A172 (cell line): ENCODE data around the gene FCRLA. TPM values are rescaled to one million over a fixed set of nuclear protein-coding genes. Genes with fewer than 3 reads are reported as not detected.
"Not testable (repeated sequence)": the region's sequence is repeated elsewhere in the genome, so short reads cannot be mapped to it uniquely, and the experiment has no call there.

Experiments used
- DNase-seq: peaks from one replicate; pipeline ENCODE4 v3.0.0-alpha.2; 2015; ENCODE audit warnings: low spot score
- total RNA-seq: library from RNA; depleted of rRNA; stranded (reverse); fragments of >200 nt; shearing (Covaris generic); gene quantifications from 2 replicates; pipeline ENCODE4 v1.2.3, GENCODE V29; 2014

FCRLA gene
- total RNA-seq, 1 experiment from 2014 or later = 0.09 TPM

DNA sequence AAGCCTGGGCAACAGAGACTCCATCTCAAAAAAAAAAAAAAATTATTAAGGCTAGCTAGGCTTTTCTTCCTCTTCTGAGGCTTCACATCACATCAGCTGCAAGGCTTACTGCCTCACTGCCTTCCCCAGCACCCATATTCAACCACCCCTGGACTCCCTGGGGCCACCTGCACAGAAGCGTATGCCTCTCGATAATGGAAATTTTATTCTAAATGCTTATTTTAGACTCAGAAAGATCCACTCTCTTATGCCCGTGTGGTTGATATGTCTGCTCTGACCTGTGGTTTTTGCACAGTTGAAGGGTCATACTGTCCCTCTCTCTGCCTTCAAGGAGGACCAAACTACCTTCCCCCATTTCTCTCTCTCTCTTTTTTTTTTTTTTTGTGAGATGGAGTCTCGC lies 1.5 kb upstream of the FCRLA start:
- no peak for DNase-seq

DNA sequence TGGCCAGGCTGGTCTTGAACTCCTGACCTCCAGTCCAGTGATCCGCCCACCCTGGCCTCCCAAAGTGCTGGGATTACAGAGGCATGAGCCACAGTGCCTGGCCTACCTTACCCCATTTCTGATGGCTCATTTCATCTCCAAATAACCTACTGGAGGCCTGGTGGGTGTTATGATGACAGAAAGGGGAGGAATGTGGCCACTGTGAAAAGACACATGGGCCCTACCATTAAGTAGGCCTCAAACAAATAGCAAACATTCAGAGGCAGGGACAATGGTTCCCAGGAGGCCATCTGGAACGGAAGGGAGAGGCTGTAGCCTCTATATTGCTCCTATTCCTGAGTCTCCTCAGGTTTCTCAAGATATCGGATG lies 932 bp upstream of the FCRLA start:
- no peak for DNase-seq

- no peak for DNase-seq
Observed at GRCh38 chr1:161707503-161707902, 474 bp downstream of the FCRLA start.

DNA sequence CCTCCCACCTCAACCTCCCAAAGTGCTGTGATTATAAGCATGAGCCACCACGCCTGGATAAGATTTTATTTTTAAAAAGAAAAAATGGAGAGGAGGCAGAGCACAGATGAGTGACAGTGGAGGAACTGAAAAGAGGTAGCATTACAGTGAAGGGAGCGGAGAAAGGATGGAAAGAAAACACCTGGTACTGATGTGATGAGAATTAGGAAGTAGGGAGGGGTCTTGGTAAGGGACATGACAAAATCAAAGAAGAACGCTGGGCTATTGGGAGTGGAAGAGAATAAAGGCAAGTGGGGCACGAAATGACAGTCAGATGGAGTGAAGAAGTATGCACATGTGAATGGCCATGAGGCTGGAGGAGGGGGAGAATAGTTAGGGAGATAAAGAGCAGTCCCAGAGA lies 2.3 kb downstream of the FCRLA start:
- DNase-seq = no peak

DNA sequence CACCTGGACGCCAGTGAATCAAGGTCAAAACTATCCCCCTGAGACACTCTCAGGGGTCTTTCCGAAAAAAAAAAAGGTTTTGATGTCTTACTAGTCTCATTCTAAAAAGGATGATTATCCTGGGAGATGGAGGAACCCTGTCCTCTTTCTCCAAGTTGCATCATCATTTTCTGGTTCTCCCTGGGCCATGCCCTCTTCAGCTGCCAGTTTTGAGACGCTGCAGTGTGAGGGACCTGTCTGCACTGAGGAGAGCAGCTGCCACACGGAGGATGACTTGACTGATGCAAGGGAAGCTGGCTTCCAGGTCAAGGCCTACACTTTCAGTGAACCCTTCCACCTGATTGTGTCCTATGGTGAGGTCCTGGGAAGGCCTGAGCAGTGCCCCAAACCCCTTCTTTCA lies 3.5 kb downstream of the FCRLA start:
- DNase-seq = no peak

DNA sequence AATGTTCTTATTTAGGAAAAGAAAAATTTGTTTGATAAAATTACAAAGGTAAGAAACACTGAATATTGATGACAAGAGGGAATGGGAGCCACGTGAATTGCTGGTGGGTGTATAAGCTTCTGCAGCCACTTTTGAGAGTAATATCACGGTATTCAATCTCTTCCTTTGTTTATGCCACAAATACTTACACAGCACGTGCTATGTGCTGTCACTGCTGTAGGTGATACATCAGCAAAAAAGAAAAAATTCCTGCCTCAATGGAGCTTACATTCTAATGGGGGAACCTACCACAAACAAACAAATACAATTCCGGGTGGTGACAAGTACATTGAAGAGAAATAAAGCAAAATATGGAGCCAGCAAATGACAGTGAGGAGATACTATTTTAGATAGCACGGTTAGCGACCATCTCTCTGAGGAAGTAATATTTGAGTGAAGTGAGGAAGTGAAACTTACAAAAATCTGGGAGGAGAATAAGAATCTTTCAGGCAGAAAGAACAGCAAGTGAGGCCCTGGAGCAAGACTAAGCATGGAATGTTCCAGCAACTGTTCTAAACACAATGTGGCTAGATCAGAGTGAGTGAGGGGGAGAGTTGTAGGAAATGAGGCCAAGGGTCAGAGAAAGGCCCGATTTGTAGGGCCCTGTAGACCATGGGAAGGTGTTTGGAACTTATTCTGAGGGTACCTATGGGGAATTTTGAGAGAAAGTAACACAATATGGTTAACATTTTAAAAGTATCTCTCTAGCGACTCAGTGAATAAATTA lies 11.7 kb downstream of the FCRLA start:
- DNase-seq = no peak

- no peak for DNase-seq
Observed at GRCh38 chr1:161719325-161719611, 12.2 kb downstream of the FCRLA start.

- DNase-seq = no peak
Observed at GRCh38 chr1:161720422-161720821, 13.4 kb downstream of the FCRLA start.

DNA sequence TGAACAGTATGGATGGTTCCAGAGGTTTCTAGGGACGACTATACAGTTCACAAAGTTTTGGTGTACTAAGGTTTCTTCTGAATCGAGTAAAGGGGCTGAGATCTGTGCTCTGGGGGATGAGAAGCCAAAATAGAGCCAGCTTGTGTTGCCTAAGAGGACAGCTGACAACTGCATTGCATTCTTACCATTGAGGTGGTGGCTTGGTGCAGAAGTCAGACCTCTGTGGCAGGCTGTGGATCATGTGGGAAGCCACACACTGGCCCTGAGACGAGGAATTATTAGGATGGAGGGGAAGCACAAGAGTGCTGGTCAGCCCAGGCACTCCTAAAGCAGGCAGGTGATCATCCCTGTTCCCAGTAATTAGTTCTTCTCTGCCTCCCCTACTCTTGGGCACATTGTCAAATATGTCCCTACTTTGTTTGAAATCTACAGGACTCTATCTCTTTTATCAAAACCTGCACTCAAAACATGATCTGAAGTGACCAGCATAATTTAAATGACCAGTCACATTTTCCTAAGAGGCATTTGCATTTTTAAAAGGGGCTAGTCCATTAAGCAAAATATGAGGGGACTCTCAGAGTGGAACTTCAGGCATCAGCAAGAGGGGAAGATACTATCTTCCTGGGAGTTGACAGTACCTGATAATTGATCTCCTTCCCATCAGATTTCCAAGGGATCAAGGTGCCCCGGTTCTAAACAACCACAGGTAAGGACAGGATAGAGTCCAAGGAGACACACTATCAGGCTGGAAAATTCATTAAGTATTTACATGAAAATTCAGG lies 14.1 kb downstream of the FCRLA start, which contains the start of gene FCRLB:
Gene FCRLB (plus strand): TSS at position 589 of the 782 bp plus-strand sequence. CDS start 1,129 bp downstream, outside the sequence.
- DNase-seq = no peak

GRCh38 chr1:161721738-161722343 lies 14.8 kb downstream of the FCRLA start:
- DNase-seq = peak; percentile 98

DNA sequence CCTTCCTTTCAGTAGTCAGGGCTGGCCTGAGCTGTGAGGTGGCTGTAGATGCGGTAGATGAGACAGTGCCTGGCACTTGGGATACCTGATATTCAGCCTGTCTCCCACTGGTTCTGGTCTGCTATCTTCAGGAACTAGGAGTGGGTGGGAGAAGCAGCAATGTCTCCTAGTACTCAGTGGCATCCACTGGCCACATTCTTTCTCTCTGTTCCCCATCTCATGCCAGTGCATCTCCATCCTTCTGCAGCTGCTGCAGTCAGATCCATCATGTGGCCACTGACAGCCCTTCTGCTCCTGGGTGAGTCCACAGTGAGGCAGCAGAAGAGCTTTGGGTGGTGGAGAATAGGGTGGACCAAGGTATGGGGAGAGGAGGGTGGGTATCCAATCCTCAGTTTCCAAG lies 15.4 kb downstream of the FCRLA start:
- no peak for DNase-seq

DNA sequence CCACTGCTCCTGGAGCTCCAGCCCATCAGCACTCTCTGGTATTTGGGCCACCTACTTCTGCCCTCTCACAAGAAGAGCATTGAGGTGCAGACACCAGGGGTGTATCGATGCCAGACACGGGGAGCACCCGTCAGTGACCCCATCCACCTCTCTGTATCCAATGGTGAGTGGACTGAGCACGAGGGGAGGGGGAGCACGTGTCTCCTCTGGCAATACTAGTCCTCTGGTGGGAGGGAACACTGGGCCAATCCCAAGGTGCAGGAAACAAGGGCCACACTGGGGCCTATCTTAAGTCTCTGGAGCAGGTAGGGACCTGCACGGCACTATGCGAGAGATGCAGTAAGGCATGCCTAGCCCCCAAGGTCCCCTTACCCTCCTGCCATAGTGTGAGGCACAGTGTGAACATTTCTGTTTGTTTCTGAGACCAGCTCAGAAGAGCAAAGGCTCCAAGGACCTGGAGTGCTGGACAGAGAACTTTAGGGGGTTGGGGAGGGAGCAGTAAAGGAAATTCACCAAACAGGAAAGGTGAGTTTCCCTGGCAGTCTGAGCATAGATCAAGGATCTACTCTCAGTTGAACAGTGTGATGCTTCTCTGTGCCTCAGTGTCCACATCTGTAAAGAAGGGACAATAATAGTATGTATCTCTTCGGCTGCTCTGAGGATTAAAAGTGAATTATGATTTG lies 16.6 kb downstream of the FCRLA start:
- no peak for DNase-seq

GRCh38 chr1:161725258-161725907 lies 18.4 kb downstream of the FCRLA start:
- DNase-seq = not testable (repeated sequence)

GRCh38 chr1:161725908-161726472 lies 19.0 kb downstream of the FCRLA start:
- DNase-seq = peak; percentile 47

DNA sequence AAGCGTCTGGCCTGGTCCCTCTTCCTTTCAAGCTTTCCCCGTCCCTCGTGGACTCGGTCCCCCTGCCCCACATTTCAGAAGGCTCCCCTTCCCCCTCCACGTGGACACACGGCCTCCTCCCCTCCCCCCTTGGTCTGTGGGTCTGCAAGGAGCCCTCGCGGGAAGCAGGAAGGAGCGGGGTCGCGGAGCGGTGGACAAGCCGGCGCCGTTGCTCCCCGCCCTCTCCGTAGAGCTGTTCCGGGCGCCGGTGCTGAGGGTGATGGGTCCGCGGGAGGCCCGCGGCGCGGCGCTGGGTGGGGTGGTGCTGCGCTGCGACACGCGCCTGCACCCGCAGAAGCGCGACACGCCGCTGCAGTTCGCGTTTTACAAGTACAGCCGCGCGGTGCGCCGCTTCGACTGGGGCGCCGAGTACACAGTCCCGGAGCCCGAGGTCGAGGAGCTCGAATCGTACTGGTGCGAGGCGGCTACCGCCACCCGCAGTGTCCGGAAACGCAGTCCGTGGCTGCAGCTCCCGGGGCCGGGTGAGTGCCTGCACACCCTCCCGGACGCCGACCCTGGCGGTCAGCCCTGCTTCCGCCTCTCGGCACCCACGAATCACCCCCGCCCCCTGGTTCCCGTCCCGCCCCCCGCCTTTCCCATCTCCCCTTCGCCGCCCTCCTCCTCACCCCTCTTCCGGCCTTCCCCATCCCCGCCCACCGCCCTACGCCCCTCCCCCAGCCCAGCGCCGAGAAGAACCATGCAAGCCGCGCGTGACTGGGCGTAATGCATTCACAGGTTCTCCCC lies 19.6 kb downstream of the FCRLA start:
- DNase-seq = peak; percentile 87

GRCh38 chr1:161727256-161727924 lies 20.4 kb downstream of the FCRLA start:
- peak; percentile 74 for DNase-seq

DNA sequence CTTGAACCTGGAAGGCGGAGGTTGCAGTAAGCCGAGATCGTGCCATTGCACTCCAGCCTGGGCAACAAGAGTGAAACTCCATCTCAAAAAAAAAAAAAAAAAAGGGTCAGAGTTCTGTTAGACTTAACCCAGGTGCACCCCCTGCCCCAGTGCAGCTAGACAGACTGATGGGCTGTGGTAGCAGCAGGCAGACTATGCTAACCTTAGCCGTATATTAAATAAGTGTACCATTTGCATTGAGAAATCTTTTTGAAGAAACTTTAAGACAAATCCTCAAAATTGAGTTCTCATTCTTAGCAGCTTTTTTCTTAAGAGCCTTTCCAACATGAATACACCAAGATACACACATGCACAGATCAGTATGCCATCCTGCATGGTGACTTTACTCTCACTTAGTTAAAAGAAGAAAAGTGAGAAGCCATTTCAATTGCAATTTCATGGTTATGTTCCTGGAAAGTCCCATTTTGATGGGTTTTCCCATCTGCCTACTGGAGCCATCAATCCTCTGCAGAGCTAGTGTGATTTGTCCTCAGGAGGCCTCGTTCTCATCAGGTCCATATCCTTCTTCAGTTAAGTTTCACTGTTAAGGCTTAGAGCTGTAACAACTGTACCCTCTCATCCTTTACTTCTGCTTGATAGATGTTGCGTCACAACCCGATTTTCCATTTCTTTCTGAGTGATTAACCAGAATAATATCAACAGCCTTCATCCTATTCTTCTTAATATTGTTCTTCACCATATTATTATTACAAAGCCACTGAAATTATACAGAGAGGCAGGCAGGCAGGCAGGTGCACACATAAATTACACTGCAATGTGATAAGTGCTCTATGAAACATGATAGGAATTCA lies 21.6 kb downstream of the FCRLA start:
- no peak for DNase-seq

GRCh38 chr1:161730050-161730564 lies 23.1 kb downstream of the FCRLA start:
- DNase-seq = peak; percentile 87

- DNase-seq = no peak
Observed at GRCh38 chr1:161731241-161731640, 24.2 kb downstream of the FCRLA start.
